ENCODE results near the gene C2CD4B.

- TF ChIP-seq CTCF (IDR thresholded peaks at IDR 0.05) (no peak), CBX8 (IDR thresholded peaks at IDR 0.05) (no peak), MYC (IDR thresholded peaks at IDR 0.05; ENCODE audit: borderline replicate concordance, low read length) (no peak), REST (IDR thresholded peaks at IDR 0.05) (no peak), ZC3H11A (IDR thresholded peaks at IDR 0.05) (no peak), NPAS2 (CRISPR knock-in tag; IDR thresholded peaks at IDR 0.05; ENCODE audit: borderline replicate concordance) (no peak), ZFP36 (IDR thresholded peaks at IDR 0.05; ENCODE audit: borderline replicate concordance, partially characterized antibody) (no peak), RAD21 (conservative IDR thresholded peaks at IDR 0.05 in 1 of 2, IDR thresholded peaks at IDR 0.05 in 1 of 2) (no peak), USF2 (IDR thresholded peaks at IDR 0.05) (no peak), MAX (IDR thresholded peaks at IDR 0.05) (no peak), POLR2AphosphoS2 (conservative IDR thresholded peaks at IDR 0.05; ENCODE audit: low read length) (no peak)
Observed at GRCh38 chr15:62211348-62211747, 46.3 kb upstream of the C2CD4B start.

Measured in A549 (cell line).